GM12801 (cell line): ENCODE data around the gene CCT8.

Experiments
- TF ChIP-seq, protein P1 (sequence below): IDR thresholded peaks from one replicate; pipeline ENCODE4 v1.5.1; 2011; ENCODE audit warnings: control low read depth; ENCODE audit not compliant: insufficient read length; ENCODE audit errors: extremely low read depth

CCT8 gene

DNA sequence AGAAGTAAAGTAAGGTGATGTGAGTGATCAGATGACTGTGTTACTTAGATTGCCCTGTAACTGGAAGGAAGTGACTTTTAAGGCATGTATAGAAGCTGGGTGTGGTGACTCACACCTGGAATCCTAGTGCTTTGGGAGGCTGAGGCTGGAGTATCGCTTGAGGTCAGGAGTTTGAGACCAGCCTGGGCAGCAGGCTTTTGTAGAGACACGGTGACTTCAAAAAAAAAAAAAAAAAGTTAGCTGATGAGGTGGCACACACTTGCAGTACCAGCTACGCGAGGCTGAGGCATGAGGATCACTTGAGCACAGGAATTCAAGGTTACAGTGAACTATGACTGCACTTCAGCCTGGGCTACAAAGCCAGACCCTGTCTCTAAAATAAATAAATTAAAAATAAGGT lies 51.3 kb downstream of the CCT8 start:
- TF ChIP-seq, protein P1, sequence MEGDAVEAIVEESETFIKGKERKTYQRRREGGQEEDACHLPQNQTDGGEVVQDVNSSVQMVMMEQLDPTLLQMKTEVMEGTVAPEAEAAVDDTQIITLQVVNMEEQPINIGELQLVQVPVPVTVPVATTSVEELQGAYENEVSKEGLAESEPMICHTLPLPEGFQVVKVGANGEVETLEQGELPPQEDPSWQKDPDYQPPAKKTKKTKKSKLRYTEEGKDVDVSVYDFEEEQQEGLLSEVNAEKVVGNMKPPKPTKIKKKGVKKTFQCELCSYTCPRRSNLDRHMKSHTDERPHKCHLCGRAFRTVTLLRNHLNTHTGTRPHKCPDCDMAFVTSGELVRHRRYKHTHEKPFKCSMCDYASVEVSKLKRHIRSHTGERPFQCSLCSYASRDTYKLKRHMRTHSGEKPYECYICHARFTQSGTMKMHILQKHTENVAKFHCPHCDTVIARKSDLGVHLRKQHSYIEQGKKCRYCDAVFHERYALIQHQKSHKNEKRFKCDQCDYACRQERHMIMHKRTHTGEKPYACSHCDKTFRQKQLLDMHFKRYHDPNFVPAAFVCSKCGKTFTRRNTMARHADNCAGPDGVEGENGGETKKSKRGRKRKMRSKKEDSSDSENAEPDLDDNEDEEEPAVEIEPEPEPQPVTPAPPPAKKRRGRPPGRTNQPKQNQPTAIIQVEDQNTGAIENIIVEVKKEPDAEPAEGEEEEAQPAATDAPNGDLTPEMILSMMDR = no peak

DNA sequence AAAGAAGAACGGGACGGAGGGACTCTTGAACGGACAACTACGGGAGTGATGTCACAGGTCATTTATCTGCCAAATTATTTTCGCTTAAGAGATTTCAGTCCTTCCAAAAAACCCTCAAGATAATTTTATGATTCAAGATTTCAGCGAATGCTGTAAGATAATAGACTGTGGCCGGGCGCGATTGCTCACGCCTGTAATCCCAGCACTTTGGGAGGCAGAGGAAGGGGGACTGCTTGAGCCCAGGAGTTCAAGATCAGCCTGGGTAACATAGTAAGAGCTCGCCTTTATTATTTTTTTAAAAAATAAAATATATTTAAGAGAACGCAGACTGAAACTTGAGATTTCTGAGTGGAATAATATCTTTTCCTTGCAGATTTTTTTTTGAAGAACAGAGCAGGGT lies 54.9 kb downstream of the CCT8 start:
- TF ChIP-seq, protein P1 = no peak

DNA sequence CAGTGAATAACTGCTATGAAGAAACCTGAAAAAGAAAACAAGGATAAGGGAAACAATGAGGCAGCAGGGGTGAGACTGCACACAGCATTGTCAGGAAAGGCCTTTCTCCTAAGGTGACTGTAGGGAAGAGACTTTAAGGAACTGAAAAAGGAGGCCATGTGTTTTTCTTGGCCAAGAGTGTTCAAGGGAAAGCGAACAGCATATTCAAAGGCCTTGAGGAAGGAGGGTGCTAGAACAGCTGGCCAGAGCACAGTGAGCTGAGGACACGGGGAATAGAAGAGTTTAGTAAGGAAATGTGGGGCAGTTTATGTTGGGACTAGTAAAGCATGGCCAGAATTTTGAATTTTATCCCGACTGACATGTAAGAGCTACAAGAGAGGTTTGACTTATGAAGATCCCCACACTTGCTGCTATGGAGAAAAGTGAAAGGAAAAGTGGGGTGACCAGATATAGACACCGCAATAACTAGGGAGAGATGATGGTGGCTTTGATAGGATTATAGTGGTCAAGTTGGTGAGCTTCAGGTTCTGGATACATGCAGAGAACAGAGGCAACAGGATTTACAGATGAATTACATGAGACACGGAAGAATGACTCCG lies 55.7 kb downstream of the CCT8 start:
- TF ChIP-seq, protein P1 = no peak

DNA sequence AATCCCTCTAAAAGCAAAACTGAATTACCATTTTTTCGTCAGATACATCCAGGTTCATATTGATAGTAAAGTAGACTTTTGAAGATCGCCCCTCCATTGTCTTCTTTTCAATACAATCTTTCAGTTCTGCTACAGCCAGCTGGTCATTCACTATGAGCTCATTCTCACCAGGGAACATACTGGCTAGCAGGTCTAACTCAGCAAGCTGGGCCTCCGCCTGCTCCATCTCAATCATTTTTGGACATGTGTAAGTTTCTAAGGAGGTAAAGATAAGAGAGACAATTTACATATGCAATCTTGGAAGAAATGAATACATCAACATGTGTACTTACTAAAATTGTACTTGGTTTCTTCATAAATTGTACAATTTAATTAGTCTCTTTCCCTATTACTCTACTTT lies 65.1 kb downstream of the CCT8 start:
- TF ChIP-seq, protein P1 = no peak

DNA sequence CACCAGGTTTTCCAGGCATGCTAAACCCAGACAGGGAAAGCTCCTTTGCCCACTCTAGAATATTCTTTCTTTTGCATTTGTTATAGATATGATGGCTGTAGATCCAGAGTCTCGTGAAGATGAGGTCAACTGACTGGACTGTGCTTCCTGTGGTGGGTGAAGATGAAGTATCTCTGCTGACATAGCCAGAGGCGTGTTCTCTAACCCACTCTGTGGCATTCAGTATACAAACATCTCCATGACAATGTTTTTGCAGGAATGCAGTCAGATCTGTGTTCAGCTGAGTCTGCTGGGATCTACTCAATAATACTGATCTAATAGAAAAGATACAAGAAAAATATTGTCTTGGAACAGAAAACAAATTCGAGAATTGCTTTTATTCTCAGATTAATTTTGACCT lies 65.6 kb downstream of the CCT8 start:
- TF ChIP-seq, protein P1 = no peak

DNA sequence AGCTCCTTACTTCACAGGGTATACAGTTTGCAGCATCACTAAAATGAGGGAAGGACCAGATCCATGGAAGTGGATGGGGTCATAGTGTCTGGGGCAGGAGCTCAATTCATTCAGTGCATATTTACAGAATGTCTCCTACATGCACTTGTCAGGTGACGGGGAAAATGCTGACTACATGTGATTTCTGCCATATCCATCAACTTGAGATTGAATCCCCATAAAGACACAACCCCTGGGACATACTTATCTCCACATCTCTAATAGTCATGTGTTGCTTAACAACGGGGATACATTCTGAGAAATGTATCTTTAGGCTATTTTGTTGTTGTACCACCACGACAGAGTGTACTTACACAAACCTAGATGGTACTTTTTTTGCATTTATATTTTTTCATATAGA lies 66.3 kb downstream of the CCT8 start:
- TF ChIP-seq, protein P1 = no peak
